AG08395 (cell line): ENCODE results near the gene KRT36.

ENCODE experiments used
- DNase-seq: peaks from one replicate; pipeline ENCODE4 v3.0.0; 2012; ENCODE audit warnings: mixed read lengths, low spot score

Gene KRT36

GRCh38 chr17:41521574-41522261 is 32.0 kb upstream of the KRT36 start:
- peak; percentile 72 for DNase-seq

- no peak for DNase-seq
Observed at GRCh38 chr17:41520821-41521521, 31.3 kb upstream of the KRT36 start.

GRCh38 chr17:41519501-41520224 is 30.0 kb upstream of the KRT36 start:
- DNase-seq: no peak

- DNase-seq: no peak
Observed at GRCh38 chr17:41518789-41519449, 29.2 kb upstream of the KRT36 start, which contains the start of gene KRT15. Gene KRT15, minus strand, starts transcription at chr17:41518890. Its CDS starts 63 bp downstream, at chr17:41518827.

GRCh38 chr17:41518031-41518430 is 28.3 kb upstream of the KRT36 start:
- no peak for DNase-seq

- no peak for DNase-seq
Observed at GRCh38 chr17:41516830-41517283, 27.1 kb upstream of the KRT36 start.

GRCh38 chr17:41516147-41516829 is 26.6 kb upstream of the KRT36 start:
- DNase-seq: no peak

GRCh38 chr17:41513168-41513547 is 23.4 kb upstream of the KRT36 start:
- no peak for DNase-seq

GRCh38 chr17:41512546-41513167 is 22.9 kb upstream of the KRT36 start:
- DNase-seq: no peak

- DNase-seq: no peak
Observed at GRCh38 chr17:41511716-41512115, 22.0 kb upstream of the KRT36 start.

- DNase-seq: no peak
Observed at GRCh38 chr17:41511116-41511515, 21.4 kb upstream of the KRT36 start.

GRCh38 chr17:41510251-41511065 is 20.7 kb upstream of the KRT36 start:
- no peak for DNase-seq

- no peak for DNase-seq
Observed at GRCh38 chr17:41507315-41507880, 17.7 kb upstream of the KRT36 start.

- no peak for DNase-seq
Observed at GRCh38 chr17:41505809-41506767, 16.4 kb upstream of the KRT36 start.

- no peak for DNase-seq
Observed at GRCh38 chr17:41505007-41505808, 15.5 kb upstream of the KRT36 start, which contains the start of gene KRT13. Gene KRT13, minus strand, starts transcription at chr17:41505612. Its CDS starts 62 bp downstream, at chr17:41505550.

GRCh38 chr17:41504246-41504977 is 14.7 kb upstream of the KRT36 start:
- no peak for DNase-seq

- DNase-seq: no peak
Observed at GRCh38 chr17:41503202-41503601, 13.5 kb upstream of the KRT36 start.
